Adrenal gland (tissue), 5 donors: ENCODE measurements around the gene PJVK.

Experiments used
- POLR2A ChIP-seq, 2 donors: fragments of 450-650 bp; IDR thresholded peaks; one replicate each; pipeline ENCODE4 v1.6.1; 2017; ENCODE audit warnings: antibody characterized with exemption in 2 of 2, mild to moderate bottlenecking in 2 of 2, moderate library complexity in 1 of 2
- TF ChIP-seq, protein P1 (sequence below), 6 experiments: fragments of 450-650 bp in 4 of 6; fragments of 200-600 bp in 2 of 6; sonication (generic) in 1 of 6; IDR thresholded peaks; 1 replicate in 5 of 6; 2 replicates in 1 of 6; pipeline versions ENCODE4 v1.5.1 to v1.8.0; 2016 to 2021; ENCODE audit warnings: antibody characterized with exemption in 6 of 6, mild to moderate bottlenecking in 2 of 6, moderate library complexity in 1 of 6
- donor health status: DM: no; HTN: no; CAD: no.

DNA sequence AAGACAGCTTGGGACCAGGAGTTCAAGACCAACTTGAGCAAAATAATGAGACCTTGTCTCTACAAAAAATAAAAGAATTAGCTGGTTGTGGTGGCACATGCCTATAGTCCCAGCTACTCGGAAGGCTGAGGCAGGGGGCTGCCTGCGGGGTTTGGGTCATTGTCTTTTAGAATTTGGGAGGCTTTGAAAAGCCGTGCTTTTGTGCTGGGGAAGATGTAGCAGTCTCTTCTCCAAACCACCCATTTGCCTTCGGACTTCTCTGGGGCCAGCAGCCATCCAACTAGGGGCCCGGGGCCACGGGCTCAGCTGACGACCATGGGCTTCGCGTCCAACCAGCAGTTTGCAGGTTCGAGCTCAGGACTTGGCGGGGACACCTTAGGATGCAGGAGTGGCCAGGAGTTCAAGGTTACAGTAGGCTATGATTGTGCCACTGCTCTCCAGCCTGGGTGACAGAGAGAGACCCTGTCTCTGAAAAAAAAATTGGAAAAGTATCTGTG is 6.3 kb downstream of the PJVK start:
- TF ChIP-seq, protein P1, sequence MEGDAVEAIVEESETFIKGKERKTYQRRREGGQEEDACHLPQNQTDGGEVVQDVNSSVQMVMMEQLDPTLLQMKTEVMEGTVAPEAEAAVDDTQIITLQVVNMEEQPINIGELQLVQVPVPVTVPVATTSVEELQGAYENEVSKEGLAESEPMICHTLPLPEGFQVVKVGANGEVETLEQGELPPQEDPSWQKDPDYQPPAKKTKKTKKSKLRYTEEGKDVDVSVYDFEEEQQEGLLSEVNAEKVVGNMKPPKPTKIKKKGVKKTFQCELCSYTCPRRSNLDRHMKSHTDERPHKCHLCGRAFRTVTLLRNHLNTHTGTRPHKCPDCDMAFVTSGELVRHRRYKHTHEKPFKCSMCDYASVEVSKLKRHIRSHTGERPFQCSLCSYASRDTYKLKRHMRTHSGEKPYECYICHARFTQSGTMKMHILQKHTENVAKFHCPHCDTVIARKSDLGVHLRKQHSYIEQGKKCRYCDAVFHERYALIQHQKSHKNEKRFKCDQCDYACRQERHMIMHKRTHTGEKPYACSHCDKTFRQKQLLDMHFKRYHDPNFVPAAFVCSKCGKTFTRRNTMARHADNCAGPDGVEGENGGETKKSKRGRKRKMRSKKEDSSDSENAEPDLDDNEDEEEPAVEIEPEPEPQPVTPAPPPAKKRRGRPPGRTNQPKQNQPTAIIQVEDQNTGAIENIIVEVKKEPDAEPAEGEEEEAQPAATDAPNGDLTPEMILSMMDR (IDR thresholded peaks at IDR 0.05), result no peak
- TF ChIP-seq POLR2A (IDR thresholded peaks at IDR 0.05), result no peak
